Neural progenitor cell (in vitro differentiated cells): Measurements from ENCODE around the gene CD276. TPM values are rescaled to one million over a fixed set of nuclear protein-coding genes. Genes with fewer than 3 reads are reported as not detected.

Source experiments
- DNase-seq: peaks from one replicate; pipeline ENCODE4 v3.0.0-alpha.2; 2016; ENCODE audit warnings: low spot score
- H2AFZ ChIP-seq: fragments of 200-600 bp; sonication (generic); replicated peaks from 2 replicates; pipeline ENCODE4 v1.6.1; 2016; ENCODE audit warnings: antibody characterized with exemption
- H3F3A ChIP-seq: fragments of 200-600 bp; sonication (generic); 2 replicates; pipeline ENCODE4 v1.6.1; 2016; ENCODE audit warnings: antibody characterized with exemption, low read depth
- H3K27ac ChIP-seq: fragments of 200-600 bp; sonication (generic); 2 replicates; pipeline ENCODE4 v1.5.1; 2016; ENCODE audit warnings: mild to moderate bottlenecking
- H3K27me3 ChIP-seq: fragments of 200-600 bp; sonication (generic); 2 replicates; pipeline ENCODE4 v1.6.1; 2016; ENCODE audit warnings: mild to moderate bottlenecking, moderate library complexity
- H3K36me3 ChIP-seq: fragments of 200-600 bp; sonication (generic); 2 replicates; pipeline ENCODE4 v1.5.1; 2016
- H3K4me1 ChIP-seq: fragments of 200-600 bp; sonication (generic); 2 replicates; pipeline ENCODE4 v1.6.1; 2016; ENCODE audit warnings: mixed run types
- H3K4me2 ChIP-seq: fragments of 200-600 bp; sonication (generic); 2 replicates; pipeline ENCODE4 v1.6.1; 2016
- H3K4me3 ChIP-seq: fragments of 200-600 bp; sonication (generic); 2 replicates; pipeline ENCODE4 v1.5.1; 2016
- H3K79me2 ChIP-seq: fragments of 200-600 bp; sonication (generic); 2 replicates; pipeline ENCODE4 v1.6.1; 2016; ENCODE audit warnings: low read depth
- H3K9ac ChIP-seq: fragments of 200-600 bp; sonication (generic); 2 replicates; pipeline ENCODE4 v1.6.1; 2016
- H3K9me3 ChIP-seq: fragments of 200-600 bp; sonication (generic); 2 replicates; pipeline ENCODE4 v1.5.1; 2016; ENCODE audit warnings: low read depth
- H4K20me1 ChIP-seq: fragments of 200-600 bp; sonication (generic); 2 replicates; pipeline ENCODE4 v1.6.1; 2016; ENCODE audit warnings: low read depth
- H3K27ac Mint-ChIP-seq: 3 replicates; pipeline ENCODE4 v1.8.0; 2021; ENCODE audit warnings: mixed read lengths
- H3K27me3 Mint-ChIP-seq: 2 replicates; pipeline ENCODE4 v1.8.0; 2022; ENCODE audit warnings: low read depth, mild to moderate bottlenecking, inconsistent platforms, moderate library complexity, mixed read lengths; ENCODE audit not compliant: insufficient read depth
- H3K36me3 Mint-ChIP-seq: 3 replicates; pipeline ENCODE4 v1.8.0; 2021; ENCODE audit warnings: mixed read lengths
- H3K4me1 Mint-ChIP-seq: 3 replicates; pipeline ENCODE4 v1.8.0; 2021; ENCODE audit warnings: mixed read lengths
- H3K4me3 Mint-ChIP-seq: 3 replicates; pipeline ENCODE4 v1.8.0; 2021; ENCODE audit warnings: mild to moderate bottlenecking, moderate library complexity, mixed read lengths
- H3K9me3 Mint-ChIP-seq: 3 replicates; pipeline ENCODE4 v1.8.0; 2020; ENCODE audit warnings: mixed read lengths
- CTCF ChIP-seq: fragments of 200-600 bp; sonication (generic); IDR thresholded peaks from 2 replicates; pipeline ENCODE4 v1.5.1; 2017; ENCODE audit warnings: antibody characterized with exemption, mild to moderate bottlenecking
- EZH2 ChIP-seq: fragments of 200-600 bp; sonication (generic); IDR thresholded peaks from 2 replicates; pipeline ENCODE4 v1.6.1; 2017; ENCODE audit warnings: antibody characterized with exemption, mild to moderate bottlenecking, moderate library complexity
- EZH2phosphoT487 ChIP-seq: fragments of 200-600 bp; sonication (generic); IDR thresholded peaks from 2 replicates; pipeline ENCODE4 v1.6.1; 2017; ENCODE audit warnings: antibody characterized with exemption
- total RNA-seq: library from RNA; depleted of rRNA; stranded (reverse); fragments of >200 nt; gene quantifications from 2 replicates; pipeline ENCODE4 v1.2.3, GENCODE V29; 2015; ENCODE audit warnings: low replicate concordance

CD276 gene
- total RNA-seq, 1 donor from 2014 or later = 62.2 TPM

- Histone ChIP-seq H3K4me1 (peaks cover 20% of the 10 kb centered on the region), H2AFZ (no peak overlapping the region), H3K4me2 (no peak overlapping the region), H3K4me3 (no peak overlapping the region), H3K27me3 (no peaks in the 10 kb centered on the region), H3K27ac (no peak overlapping the region), H3K9ac (no peak overlapping the region), H3K9me3 (no peaks in the 10 kb centered on the region), H3F3A (peaks cover 18% of the 10 kb centered on the region), H3K36me3 (no peaks in the 10 kb centered on the region), H4K20me1 (peaks cover 19% of the 10 kb centered on the region), H3K79me2 (peaks cover 26% of the 10 kb centered on the region)
- H3K9me3 Mint-ChIP-seq = no peaks in the 10 kb centered on the region
- H3K36me3 Mint-ChIP-seq = no peaks in the 10 kb centered on the region
- H3K4me1 Mint-ChIP-seq = peaks cover 29% of the 10 kb centered on the region
- TF ChIP-seq CTCF = no peak
- TF ChIP-seq EZH2 = no peak
- TF ChIP-seq EZH2phosphoT487 = no peak
- H3K27me3 Mint-ChIP-seq = peaks cover 7% of the 10 kb centered on the region
- H3K4me3 Mint-ChIP-seq = peak overlapping the region; percentile 1
- DNase-seq = no peak
- H3K27ac Mint-ChIP-seq = peak overlapping the region; percentile 16
These were observed 2.2 kb upstream of the CD276 start for GRCh38 chr15:73681856-73682599.

- peaks cover 7% of the 10 kb centered on the region for H3K27me3 Mint-ChIP-seq
- H3K9ac ChIP-seq = no peak overlapping the region
- no peaks in the 10 kb centered on the region for H3K36me3 Mint-ChIP-seq
These were observed 1.5 kb upstream of the CD276 start for GRCh38 chr15:73682600-73683090.

DNA sequence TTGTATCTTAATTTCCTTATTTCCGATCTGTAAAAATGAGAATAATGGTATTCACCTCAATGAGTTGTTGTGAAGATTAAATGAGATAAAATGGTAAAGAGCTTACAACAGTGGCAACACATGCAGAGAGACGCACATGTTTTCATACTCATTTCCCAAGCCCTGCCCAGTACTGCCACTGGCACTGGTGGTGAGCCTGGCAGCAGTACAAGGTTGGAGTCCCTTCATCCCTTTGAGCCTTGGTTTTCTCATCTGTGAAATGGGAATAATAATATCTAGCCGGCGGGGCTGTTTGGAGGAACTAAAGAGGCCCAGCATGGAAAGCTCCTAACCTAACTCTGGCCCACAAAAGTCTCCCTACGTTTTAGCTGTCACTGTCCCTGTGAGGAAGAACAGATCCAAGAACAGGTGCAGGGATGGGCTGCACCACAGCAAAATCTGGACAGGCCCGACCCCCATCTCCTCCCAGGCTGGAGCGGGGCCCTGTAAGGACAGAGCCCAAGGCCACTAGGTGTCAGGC, 866 bp upstream of the CD276 start:
- H3K4me1 Mint-ChIP-seq = peaks cover 38% of the 10 kb centered on the region
- peaks cover 8% of the 10 kb centered on the region for H3K27me3 Mint-ChIP-seq
- Histone ChIP-seq H3K4me3 (peak overlapping the region; percentile 96), H3F3A (peaks cover 18% of the 10 kb centered on the region), H3K79me2 (peaks cover 39% of the 10 kb centered on the region), H3K4me2 (peak overlapping the region; percentile 81), H2AFZ (no peak overlapping the region), H3K4me1 (peaks cover 28% of the 10 kb centered on the region), H3K27ac (no peak overlapping the region), H3K27me3 (no peaks in the 10 kb centered on the region), H3K9ac (no peak overlapping the region), H4K20me1 (peaks cover 32% of the 10 kb centered on the region), H3K9me3 (no peaks in the 10 kb centered on the region), H3K36me3 (no peaks in the 10 kb centered on the region)
- H3K4me3 Mint-ChIP-seq = peak overlapping the region; percentile 95
- no peak for TF ChIP-seq EZH2
- no peak for TF ChIP-seq CTCF
- no peak for TF ChIP-seq EZH2phosphoT487
- H3K36me3 Mint-ChIP-seq = no peaks in the 10 kb centered on the region
- no peaks in the 10 kb centered on the region for H3K9me3 Mint-ChIP-seq
- DNase-seq = no peak
- H3K27ac Mint-ChIP-seq = peak overlapping the region; percentile 98

More at GRCh38 chr15:73682600-73683090, 1.5 kb upstream of the CD276 start:
- H3K9me3 ChIP-seq = no peaks in the 10 kb centered on the region
- H2AFZ ChIP-seq = no peak overlapping the region
- H3K27me3 ChIP-seq = no peaks in the 10 kb centered on the region
- Mint-ChIP-seq H3K27ac (no peak overlapping the region), H3K4me3 (peak overlapping the region; percentile 95), H3K4me1 (peaks cover 32% of the 10 kb centered on the region), H3K9me3 (no peaks in the 10 kb centered on the region)
- peaks cover 18% of the 10 kb centered on the region for H3F3A ChIP-seq
- H3K36me3 ChIP-seq = no peaks in the 10 kb centered on the region
- peaks cover 26% of the 10 kb centered on the region for H3K4me1 ChIP-seq
- no peak overlapping the region for H3K27ac ChIP-seq
- no peak for DNase-seq
- H4K20me1 ChIP-seq = peaks cover 25% of the 10 kb centered on the region
- H3K79me2 ChIP-seq = peaks cover 32% of the 10 kb centered on the region
- no peak overlapping the region for H3K4me2 ChIP-seq
- H3K4me3 ChIP-seq = no peak overlapping the region
- no peak for TF ChIP-seq EZH2phosphoT487
- no peak for TF ChIP-seq CTCF
- no peak for TF ChIP-seq EZH2
